Sciatic nerve (tissue), 2 donors: Measurements from ENCODE around the gene CSRP1. TPM values are rescaled to one million over a fixed set of nuclear protein-coding genes. Genes with fewer than 3 reads are reported as not detected.
"Not testable (repeated sequence)": the region's sequence is repeated elsewhere in the genome, so short reads cannot be mapped to it uniquely, and the experiment has no call there.

ENCODE experiments used
- ATAC-seq: fragments of 200-7000 bp; cut with Tn5 transposase; one replicate; pipeline ENCODE4 v1.9.1; 2020; ENCODE audit warnings: mild to moderate bottlenecking, moderate library complexity
- DNase-seq: peaks from one replicate; pipeline ENCODE4 v3.0.0-alpha.2; 2020; ENCODE audit warnings: low spot score
- intact Hi-C: fragments of 100-400 bp; cut with DNase I; formaldehyde crosslinking; loops from one replicate; pipeline ENCODE4 v1.14.2; 2022
- total RNA-seq: library from RNA; stranded (reverse); fragmentation: NEBNext Ultra II Directional; extraction: Animal tissue kit (Norgen Biotek cat#: 25700); gene quantifications from one replicate; pipeline ENCODE4 v1.2.1, GENCODE V29; 2021
- donor health status: DM: no; HTN: no; CAD: no.
- donor health status: DM: no; HTN: no; CAD: no.

CSRP1 gene
- total RNA-seq, 1 donor from 2014 or later, result 768 TPM

DNA sequence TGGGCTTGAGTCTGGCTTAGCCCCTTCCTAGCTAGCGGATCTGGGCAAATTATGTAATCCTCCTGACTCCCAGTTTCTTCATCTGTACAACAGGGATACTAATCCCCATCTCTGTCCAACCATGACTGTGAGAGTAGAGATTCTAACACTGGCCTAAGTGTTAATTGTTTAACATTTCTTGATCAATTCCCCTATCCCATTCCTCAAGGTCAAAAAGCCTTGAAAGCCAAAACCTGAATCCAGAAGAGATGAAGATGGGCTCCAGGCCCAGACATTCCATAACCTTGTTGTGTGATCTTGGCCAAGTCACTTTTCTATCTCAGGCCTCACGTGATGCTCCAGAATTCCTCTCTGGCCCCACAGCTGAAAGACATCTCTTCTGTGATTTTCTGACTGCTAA is 19.2 kb downstream of the CSRP1 start:
- ATAC-seq (no peak), DNase-seq (no peak)
- intact Hi-C loops, result no loop called here

DNA sequence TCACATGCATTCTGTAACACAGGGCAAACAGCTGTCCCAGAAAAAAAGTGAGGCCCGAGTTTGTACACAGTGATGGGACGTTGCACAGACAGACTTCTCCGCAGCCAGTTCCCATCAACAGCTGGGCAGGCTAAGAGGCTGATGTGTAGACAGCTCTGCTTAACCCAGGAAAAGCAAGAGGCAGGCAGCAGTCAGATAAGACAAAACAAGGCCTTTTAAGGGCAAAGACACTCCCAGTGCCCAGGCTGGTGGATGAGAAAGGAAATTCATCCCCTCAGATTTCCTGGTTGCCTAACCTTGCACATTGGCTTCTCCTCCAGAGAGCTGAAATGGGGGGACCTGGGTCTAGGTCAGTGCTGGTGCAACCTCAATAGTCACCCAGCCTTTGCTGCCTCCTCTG is 20.7 kb downstream of the CSRP1 start:
- ATAC-seq, result no peak
- DNase-seq, result no peak
- intact Hi-C loops, result no loop called here

DNA sequence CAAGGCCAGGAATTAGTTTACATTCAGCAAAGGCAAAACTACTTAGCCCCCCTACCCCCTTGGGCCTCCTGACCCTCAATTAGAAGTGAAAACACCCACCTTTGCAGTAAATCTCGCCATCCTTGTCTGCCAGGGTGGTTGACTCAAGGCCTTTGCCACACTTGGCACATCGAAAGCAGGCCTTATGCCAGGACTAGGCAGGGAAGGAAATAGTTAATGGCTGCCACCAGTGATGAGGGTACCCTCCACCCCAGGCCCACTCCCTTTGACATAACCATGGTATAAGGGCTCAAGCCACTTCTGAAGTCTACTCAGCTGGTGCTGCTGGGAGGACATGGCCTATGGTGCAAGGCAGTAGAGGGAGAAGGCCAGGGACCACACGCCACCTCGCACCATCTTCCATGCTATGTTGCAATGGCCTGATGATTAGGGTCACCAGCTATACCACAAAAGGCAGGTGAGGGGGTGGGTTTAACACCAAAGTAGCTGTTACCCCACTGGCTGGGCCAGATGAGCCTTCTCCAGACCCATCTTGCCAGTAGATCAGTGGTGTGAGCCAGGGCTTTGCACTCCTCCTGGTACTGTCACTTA is 21.6 kb downstream of the CSRP1 start:
- ATAC-seq (no peak), DNase-seq (no peak)
- intact Hi-C loops, result no loop called here

DNA sequence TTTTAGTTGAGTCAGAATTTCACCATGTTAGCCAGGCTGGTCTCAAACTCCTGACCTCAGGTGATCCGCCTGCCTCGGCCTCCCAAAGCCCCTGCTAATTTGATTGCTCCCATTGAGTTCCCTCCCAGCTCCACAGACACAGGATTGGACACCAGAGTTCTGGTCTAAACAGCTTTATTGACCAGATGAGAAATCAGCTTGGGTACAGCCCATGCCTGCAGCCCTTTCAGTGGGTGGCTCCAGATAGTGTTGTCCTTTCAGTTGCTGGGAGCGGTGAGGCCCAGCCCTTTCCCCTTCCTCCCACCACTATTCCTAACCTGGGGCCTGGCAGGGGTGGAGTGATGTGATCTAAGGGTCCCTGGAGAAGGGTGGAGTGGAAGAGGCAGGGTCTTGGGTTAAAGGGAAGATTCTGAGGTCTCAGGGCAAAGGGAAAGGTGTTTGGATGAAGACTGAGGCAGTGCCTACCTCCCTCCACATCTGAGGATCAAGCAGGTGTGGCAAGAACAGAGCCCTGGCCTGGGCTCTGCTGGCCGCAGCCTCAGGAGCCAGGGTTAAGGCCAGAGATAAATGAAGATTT is 23.5 kb downstream of the CSRP1 start:
- intact Hi-C loops, result loop anchor here (2.0 kb wide), 1 partner anchor 29 kb away; no protein-coding TSS in a partner anchor
- no peak for DNase-seq
- no peak for ATAC-seq

DNA sequence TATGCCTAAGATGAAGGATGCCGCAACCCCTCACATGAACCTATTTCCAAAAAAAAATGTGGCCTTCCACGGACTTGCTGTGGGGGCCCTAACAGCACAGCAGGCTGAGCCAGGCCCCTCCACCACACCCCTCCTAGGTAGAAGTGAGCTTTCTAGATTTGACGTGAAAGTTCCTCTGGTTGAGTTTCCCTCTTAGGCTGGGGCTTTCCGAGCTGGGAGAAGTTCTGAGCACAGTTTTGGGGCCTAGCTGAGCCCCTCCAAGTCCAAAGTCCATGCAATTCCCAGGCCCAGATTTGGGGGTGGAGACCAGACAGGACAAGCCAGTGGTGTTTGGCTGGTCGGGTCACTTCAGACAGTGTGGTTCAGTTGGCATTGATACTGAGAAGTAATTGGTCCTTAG is 24.2 kb downstream of the CSRP1 start:
- DNase-seq, result no peak
- ATAC-seq, result no peak

DNA sequence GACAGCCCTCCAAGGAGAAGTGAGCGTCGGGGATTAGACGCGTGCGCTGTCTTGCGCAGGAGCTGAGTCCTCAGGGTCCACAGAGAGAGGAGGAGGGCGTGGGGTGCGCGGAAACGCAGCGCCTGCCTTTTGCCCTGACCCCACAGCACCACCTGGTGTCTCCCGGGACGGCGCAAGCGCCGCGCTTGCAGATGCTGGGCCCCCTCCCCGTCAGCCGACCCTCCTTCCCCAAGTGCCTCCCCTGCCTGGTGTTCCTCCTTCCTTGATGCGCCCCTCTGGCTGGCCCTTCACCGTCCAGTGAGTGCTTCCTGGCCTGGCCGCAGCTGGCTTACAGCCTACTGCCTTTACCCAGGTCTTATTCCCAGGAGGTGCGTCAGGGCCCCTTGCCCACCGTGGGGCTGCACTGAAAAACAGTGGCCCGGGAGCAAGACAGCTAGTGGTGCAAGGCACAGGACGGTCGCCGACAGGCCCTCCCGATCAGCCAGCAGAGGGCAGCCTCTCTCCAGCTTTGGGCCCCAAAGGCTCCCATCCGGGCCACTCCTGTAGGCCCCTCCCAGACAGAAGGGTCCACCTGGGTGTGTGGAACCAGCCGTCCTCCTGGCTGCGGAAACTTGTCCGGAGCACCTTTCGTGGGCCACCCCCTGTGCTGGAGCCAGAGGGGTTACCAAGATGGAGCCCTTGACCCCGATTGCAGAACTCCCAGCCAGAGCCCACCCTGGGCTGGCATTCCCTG is 25.0 kb downstream of the CSRP1 start:
- DNase-seq (peak; percentile 95), ATAC-seq (peak; percentile 89)
- intact Hi-C loops, result loop anchor here (2.0 kb wide), 1 partner anchor 31 kb away; no protein-coding TSS in a partner anchor

More for the DNA sequence above, 24.2 kb downstream of the CSRP1 start:
- intact Hi-C loops, result loop anchor here (2.0 kb wide), 1 partner anchor 30 kb away; no protein-coding TSS in a partner anchor

DNA sequence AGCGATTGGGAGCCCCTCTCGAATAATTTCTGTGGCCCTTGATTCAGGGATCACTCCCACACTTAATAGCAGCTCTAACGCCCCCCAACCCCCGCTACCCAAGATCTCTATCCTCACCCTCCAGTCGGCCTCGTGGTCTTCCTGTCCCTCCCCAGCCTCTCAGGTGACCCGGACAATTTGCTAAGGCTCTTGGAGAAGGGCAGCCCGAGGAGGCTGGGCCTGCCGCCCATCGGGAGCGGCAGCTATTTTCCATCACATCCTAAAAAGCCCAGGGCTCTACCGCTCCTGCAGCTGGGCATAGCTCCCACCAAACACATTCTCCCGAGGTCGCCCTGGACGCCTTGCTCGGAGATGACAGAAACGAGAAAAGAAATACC is 25.9 kb downstream of the CSRP1 start:
- no peak for DNase-seq
- ATAC-seq, result peak; percentile 14
- intact Hi-C loops, result no loop called here

DNA sequence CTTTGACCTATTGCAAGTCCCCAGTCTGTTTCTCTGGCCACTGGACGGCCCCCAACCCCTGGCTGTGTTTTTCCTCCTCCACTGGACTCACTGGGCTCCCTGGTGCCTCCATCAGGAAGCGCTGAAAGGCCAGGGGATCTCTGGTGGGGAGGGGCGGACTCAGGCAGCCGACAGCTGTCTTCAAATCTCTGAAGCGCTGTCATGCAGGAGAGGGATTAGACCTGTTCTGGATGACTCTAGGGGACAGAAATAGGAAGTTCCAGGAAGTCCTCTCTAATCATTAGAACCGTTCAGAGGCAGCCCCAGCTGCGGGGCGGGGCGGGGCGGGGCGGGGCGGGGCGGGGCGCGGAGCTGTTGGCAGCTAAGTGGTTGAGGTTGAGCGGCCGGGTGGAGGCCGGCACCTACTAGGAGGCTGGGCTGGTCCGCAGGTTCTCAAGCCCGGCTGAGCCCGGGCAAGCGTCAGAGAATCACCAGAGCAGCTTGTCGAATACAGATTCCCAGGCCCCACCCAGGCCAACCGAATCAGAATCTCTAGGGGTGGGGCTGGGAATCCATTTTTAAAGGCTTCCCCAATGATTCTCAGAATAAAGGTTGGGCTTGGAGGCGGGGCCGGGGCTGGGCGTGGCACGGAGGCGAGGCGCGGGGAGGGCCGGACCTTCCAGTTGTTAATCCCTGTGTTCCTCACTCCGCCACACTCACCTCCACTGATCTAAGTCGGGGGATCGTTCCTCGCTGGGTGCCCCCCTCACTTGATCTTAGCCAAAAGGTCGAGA is 26.5 kb downstream of the CSRP1 start:
- ATAC-seq (peak; percentile 79), DNase-seq (peak; percentile 92)
- intact Hi-C loops, result no loop called here

DNA sequence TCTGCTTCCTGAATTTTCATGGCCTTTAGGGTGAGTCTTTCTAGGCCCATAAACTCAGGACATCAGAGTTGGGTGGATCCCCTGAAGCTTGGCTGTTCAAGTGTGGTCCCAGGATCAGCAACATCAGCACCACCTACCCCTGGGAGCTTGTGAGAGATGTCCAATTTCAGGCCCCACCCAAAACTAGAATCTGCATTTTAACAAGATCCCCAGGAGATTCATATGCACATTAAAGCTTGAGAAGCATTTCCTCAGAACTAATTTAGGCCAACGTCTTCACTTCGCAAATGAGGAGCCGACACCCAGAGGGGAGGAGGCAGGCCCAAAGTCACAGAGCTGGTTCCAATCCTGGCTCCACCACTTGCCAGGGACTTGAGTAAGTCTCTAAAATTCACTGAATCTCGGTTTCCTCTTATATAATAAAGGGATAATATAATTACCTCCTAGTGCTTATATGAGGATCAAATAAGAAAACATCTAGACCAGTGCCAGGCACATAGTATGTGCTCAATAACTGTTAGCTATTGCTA is 27.7 kb downstream of the CSRP1 start:
- intact Hi-C loops, result no loop called here
- no peak for DNase-seq
- ATAC-seq, result no peak

DNA sequence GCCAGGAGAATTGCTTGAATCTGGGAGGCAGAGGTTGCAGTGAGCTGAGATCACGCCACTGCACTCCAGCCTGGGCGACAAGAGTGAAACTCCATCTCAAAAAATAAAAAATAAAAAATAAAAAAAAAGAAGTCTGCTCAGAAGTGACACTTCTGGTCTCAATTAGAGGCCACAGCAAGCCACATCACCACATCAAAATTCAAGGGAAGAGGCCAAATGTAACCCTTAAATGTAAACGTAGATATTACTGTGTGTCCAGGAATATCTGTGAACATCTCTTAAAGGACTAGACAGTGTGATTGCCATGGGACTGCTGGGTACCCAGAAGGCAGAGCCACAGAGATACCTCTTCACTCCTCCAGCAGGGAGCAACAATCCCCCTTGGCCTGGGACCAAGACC is 28.3 kb downstream of the CSRP1 start:
- DNase-seq, ATAC-seq, intact Hi-C loops: not testable (repeated sequence)

DNA sequence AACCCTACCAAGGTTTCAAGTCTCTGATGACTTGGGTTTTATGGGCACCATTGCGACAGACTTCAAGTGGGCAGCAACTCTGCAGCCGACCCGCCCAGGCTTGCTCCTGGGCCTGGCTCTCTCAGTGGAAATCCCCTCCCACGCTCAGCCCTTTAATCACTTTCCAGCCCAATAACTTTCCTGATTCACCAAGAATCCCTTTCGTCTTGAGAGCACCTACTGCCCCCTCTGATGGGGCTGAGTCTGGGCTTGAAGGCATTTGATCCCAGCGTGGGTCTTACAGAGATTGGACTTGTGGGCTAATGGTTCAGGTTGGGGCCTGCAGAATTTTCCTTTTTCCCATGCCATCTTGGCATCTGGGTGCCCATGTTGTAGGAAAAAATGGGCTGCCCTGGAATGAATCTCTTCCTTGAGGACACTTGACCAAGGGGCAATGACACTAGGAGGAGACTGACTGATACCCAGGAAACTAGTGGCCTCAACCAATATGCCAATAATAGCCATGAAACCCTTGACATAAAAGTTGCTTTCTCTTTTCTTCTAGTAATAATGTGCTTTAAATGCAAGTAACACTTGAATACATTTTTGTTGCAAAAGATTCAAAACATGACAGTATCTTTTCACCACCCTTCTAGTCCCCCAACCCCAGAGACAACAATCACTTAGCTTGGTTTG is 30.1 kb downstream of the CSRP1 start:
- DNase-seq (no peak), ATAC-seq (no peak)
- intact Hi-C loops, result no loop called here

DNA sequence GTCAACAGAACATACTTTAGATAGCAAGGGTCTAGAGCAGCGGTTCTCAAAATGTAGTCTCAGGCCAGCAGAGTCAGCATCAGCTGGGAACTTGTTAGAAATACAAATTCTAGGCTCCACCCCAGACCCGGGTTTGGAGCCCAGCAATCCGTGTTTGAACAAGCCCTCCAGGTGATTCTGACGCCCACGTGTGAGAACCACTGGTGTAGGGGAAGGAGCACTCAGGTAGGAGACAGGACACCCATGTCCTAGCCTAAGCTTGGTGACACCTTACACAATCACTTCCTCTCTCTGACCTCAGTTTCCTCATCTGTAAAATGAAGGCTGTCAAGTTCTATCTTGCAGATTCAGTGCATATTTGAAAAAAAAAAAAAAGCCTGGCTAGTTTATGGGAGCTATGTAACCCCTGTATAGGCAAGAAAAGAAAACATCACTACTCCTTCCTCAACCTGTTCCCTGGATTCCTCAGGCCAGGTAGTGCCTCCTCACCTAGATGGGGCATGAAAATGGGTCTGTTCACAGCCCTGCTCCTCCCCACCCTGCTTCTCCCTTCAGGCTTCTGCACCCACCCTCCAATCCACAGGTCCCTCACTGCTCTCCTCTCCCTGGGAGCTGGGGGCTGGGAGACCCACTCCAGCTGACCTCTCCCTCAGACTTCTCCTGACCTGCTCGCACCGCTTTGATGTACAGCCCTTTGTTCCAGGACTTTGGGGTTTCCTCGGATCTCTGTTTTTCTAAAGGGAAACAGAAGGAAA is 30.8 kb downstream of the CSRP1 start:
- DNase-seq (no peak), ATAC-seq (no peak)
- intact Hi-C loops, result no loop called here

DNA sequence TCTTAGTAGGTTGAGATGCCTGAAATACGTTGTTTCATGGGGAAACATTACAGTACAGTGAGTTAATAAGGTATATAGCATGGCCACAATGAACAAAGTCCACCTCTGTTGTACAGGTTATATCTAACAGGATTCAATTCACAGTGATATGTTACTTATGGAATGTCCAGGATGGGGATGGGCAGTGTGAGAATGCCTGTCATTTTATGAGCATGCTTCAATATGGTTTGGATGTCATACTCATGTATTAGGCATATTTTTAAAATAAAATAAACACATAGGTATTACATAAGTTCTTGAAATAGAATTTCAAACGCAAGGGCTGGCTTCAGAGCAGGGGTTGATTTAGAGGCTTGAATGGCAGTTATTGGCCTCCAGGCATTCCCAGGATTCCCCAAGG is 31.8 kb downstream of the CSRP1 start:
- ATAC-seq (no peak), DNase-seq (no peak)
- intact Hi-C loops, result no loop called here

DNA sequence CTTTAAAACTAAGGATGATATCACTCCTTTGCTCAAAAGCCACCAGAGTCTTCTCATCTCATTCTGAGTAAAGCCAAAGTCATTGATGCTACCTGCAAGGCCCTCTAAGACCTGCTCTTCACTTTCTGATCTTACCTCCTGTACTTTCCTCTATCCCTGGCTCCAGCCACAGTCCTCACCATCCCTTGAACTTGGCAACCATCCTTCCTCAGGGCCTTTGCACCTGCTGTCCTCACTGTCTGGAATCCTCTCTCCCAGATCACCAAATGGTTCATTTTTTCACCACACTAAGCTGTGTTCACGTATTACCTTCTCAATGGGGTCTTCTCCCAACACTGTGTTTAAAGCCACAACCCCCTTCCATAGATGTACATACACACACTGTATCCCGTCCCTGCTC is 33.6 kb downstream of the CSRP1 start:
- intact Hi-C loops, result no loop called here
- DNase-seq (no peak), ATAC-seq (no peak)

DNA sequence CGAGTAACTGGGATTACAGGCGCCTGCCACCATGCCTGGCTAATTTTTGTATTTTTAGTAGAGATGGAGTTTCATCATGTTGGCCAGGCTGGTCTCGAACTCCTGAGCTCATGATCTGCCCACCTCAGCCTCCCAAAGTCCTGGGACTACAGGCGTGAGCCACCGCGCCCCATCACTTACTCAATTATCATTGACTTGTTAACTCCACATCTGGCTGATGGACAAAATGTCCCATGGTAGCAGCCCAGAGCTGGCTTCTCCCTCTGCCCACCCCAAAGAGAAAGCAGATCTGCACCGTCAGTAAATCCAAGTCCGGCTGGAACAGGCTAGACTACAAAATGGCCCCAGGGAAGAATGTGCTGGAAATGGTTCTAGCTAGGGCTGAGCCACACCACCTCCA is 34.6 kb downstream of the CSRP1 start:
- intact Hi-C loops, ATAC-seq, DNase-seq: not testable (repeated sequence)

DNA sequence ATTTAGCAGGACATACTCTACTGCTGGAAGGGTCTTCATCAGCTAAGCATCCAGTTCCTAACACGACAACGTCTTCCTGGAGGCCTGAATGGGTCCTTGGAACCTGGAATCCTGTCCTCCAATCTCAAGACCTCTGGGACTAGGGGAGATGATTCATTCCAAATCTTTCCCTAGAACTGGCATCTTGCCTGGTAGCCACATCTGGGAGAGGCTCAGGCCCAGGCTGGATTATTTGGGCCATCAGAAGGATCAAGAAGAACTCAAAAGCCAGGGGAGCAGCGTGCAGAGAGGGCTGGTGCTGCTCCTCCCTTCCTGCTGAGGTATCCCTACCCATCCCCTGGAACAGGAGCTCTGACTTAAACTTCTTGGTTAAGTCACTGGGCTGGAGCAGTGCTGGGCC is 35.2 kb downstream of the CSRP1 start:
- intact Hi-C loops, result no loop called here
- peak; percentile 9 for ATAC-seq
- no peak for DNase-seq

DNA sequence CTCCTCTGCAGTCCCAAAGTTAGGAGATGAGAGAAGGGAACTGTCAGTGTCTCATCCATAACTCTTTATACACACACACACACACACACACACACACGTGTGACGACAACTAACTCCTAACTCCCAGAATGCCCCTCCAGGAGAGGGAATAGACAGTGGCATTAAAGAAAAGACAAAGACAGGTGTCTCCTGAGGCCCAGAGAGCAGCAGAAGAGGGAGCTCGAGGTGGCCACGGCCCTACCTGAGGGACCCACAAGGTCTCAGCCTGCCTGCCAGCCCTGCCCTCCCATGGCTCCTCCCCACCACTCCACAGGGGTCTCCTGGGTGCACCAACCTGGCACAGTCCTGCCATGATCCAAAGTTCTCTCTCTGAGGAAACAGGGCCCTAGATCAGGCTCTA is 36.3 kb downstream of the CSRP1 start:
- DNase-seq (no peak), ATAC-seq (no peak)
- intact Hi-C loops, result no loop called here

DNA sequence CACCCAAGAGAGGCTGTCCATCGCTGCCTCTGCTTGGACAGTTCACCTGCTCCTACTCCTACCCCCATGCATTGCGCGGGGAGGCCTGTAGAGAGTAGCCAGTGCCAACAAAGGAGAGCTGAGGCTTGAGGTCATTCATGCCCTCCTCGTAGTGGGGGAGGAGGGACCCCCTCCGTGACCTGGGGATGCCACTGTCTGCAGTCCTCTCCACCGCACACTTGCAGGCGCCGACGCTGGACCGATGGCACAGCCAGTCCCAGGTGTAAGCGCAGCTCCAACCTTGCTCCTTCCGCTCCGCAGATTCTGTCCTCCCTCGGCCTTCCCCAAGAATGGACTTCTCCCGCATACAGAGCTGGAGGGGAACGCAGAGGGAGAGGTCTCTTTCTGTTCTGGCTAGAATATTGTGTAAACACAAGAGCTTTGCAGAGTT is 37.3 kb downstream of the CSRP1 start:
- ATAC-seq, result no peak
- intact Hi-C loops, result no loop called here
- no peak for DNase-seq
